ENCODE measurements around the gene JPH3.

JPH3 gene

DNA sequence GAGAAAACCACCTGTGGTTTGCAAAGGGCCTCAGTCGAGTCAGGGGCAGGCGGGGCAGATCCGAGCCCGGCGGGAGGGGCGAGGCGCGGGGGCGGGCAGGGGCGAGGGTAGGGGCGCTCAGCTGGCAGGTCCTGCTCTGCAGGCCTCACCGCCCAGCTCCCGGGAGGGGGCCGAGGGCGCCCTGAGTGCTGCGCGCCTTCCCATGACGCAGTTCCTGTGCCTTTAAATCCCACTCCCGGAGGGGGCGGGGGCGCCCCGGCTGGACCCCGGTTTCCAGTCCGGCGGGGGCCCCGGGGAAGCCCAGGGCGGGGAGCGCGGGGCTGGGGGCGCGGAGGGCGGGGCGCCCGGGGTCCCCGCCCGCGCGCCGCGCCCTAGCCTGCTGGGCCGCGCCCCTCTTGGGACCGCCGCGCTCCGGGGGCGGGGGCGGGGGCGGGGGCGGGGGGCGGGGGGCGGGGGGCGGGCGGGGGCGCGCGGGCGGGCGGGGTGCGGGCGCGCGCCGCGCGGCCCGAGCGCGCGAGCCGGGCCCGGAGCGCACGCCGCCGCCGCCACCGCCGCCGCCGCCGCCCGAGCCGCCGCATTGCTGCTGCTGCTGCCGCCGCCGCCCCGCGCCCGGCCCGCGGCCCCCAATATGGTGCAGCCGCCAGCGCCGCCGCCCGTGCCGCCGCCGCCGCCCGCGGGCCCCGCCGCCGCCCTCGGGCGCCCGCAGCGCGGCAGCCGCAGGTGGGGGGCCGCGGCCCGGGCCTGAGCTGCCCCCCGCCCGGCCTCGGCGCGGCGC lies at the start of gene JPH3:
JPH3 (plus strand) TSS at position 508 of the 775 bp plus-strand sequence. CDS start 639 bp downstream, outside the sequence.
- DNase-seq: no peak

DNA sequence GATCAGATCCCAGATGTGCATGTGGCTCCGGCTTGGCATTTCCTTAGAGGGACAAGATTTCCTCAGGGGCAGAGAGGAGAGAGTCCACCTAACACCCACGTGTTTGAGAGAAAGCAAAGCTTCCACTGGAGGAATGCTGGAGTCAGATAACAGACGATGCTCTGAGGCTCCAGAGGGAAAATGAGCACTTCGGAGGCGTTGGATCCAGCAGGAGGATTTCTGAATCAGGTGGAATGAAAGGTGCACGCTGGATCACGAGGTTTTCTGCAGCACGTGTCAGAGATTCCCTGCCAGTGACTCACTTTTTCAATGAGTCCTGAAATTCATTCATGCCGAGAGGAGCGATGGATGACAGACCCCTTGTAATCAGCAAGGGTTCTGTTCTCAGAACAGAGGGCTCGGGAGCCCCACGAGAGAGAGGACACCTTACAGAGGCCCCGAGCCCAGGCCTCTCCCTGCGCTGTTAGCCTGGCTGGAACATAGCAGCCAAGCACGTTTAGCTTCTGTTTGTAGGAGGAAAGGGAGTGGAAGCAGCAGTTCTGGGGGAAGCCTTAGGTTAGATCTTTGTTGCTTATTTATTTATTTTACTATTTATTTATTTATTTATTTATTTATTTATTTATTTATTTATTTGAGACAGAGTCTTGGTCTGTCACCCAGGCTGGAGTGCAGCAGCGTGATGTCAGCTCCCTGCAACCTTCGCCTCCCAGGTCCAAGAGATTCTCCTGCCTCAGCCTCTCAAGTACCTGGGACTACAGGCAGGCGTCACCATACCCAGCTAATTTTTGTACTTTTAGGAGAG lies 49.3 kb upstream of the JPH3 start:
- no peak for DNase-seq

DNA sequence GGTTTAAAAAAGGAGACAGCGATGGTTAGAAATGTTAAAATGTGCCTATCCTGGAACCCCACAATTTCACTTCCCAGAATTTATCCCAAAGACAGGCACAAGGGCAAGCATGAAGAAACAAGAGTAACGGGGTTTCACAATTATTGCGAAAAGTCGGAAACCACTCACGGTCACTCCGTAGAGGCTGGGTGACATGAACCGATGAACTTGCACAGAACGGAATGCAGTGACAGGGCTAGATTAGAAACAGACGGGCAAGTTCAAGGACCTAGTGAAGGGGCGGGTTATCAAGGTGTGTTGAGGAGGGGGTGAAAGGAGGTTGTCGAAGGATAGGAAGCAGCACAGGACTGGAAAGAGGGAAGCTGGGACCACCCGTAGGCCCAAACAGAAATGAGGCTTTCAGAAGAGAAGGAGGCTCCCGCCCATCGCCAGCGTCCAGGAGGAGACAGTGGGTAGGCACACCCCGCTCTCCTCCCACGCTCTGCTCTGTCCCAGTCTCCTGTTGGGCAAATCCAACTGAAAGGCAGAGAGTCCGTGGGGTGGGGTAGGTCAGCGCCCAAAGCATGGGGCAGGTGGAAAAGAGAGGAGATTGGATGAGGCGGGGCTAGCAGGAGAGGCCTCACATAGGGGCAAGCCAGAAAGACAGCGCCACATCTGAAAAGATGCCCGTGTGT lies 47.4 kb upstream of the JPH3 start:
- DNase-seq: no peak

DNA sequence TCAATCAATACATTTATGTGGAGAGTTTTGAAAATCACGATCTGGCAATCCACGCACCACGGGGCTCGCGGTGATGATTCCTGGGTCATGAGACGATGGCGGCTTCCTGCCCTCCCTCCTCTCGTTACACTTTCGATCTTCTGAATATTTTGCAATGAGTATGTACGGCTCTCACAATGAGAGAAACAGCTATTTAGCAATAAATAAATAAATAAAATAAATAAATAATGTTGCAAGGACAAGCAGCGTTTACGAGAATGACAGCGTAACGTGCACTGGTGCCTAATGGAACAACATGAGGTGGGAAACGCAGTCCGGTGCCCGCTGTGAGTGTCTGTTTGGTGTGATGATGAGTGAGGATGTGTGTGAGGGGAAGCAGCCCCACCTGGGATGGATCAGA lies 46.7 kb upstream of the JPH3 start:
- DNase-seq: no peak

DNA sequence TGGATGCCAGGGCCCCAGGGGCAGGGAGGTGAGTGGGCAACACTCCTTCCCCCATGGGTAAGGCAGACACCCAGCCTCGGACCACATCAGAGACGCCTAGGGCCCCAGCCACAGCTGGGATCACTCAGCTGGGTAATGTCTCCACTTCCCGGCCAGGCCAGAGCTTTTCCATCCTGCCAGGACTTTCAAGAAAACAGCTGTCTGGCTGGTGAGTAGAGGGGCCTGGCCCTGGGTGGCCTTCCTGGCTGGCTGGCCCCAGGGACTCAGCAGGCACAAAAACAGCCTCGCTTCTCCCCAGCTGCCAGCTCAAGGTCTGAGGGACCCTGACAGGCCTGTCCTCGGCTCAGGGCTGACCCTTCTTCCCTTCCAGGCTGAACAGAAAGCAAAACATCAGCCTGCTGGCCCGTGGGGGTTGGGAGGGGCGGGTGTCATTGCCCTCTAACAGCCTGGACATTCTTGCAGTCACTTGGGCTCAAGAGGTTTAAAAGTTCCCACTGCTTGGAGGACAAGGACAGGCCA lies 45.3 kb upstream of the JPH3 start:
- DNase-seq: no peak

DNA sequence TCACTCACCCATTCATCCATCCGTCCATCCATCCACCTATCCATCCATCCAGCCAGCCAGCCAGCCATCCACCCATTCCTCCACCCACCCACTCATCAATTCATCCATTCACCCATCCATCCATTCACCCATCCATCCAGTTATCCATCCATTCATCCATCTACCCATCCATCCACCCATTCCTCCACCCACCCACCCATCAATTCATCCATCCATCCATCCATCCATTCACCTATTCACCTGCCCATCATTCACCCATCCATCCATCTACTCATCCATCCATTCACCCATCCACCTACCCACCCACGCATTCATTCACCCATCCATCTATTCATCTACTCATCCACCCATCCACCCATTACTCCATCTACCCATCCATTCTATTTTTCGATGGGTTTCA lies 43.6 kb upstream of the JPH3 start:
- no peak for DNase-seq

DNA sequence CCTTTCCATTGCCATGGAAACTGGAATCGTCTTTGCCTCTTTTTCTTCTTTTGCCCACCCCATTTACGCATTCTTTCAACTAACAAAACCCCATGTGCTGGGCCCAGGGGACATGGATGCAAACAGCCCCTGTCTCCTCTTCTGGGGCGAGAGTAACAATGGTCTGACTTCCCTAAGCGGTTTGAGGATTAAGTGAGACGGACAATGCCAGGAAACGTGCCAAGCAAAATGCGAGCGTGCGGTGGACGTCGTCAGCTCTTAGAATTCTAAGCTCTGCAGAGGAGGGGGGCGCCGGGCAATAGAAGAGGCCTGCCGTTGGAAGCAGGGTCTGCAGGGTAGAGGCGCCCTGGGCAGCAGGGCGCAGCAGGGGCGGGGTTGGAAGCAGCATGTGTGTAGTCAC lies 42.4 kb upstream of the JPH3 start:
- DNase-seq: no peak

DNA sequence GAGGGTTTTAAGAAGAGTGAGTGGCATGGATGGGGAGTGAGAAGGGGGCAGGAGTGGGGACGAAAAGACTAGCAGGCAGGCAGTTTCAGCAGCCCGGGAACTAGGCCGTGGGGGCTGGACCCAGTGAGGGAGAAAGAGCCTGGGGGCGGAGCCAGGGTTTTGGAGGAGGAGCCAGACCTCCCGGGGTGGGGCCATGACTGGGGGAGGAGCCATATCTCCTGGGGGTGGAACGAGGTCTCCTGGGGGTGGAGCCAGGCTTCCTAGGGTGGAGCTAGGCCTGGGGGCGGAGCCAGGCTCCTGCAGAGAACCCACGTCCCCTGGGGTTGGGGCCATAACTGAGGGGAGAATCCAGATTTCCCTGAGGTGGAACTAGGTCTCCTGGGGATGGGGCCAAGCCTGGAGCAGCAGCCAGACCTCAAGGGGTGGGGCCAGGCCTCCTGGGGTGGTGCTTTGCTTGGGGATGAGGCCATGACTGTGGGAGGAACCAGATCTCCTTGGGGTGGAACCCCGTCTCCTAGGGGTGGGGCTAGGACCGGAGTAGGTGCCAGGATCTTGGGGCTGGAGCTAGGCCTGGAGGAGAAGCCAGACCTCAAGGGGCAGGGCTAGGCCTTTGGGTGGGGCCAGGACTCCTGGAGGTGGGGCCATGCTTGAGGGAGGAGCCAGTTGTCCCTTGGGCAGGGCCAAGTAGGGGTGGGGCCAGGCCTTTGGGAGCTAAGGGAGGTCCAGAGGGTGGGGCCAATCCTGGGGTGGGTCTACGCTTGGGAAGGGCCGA lies 41.7 kb upstream of the JPH3 start:
- DNase-seq: no peak

DNA sequence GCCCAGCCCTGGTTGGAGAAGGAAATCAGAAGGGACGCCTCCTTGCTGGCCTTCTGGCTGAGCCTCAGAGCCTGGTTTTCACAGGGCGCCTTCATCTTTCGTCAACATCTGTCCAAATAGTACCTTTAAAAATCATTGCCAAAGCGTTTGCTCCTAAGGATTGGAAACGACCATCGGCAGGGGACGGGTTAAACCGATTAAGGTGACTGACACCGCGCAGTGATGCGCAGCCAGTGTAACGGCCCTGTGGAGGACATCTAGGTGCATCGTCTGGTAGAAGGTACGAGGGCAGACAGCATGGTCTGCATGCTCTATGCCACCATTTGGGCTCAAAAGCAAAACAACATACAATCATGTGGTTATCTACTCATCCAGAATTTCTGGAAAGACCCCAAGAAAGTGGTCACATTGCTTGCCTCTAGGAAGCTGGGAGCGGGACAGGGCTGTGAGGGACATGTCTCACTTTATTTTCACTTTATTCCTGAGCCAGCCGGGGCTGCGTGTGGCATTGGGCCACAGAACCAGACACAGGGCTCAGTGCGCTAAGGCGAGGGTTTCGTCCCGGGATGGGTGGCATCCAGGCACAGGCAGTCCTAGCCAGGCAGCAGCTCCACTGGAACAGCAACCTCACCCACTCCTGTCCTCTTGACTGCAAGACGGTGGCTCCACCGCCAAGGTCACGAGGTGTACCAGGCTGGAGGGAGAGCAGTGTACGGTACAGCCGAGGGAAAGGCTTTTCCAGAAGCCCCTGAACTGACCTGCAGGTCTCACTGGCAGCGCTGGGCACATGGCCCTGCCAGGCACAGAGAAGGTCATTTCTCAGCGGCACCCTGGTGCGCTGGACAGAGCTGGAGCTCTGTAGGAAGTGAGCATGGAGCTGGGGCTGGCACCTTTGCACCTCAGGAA lies 40.9 kb upstream of the JPH3 start:
- DNase-seq: no peak

DNA sequence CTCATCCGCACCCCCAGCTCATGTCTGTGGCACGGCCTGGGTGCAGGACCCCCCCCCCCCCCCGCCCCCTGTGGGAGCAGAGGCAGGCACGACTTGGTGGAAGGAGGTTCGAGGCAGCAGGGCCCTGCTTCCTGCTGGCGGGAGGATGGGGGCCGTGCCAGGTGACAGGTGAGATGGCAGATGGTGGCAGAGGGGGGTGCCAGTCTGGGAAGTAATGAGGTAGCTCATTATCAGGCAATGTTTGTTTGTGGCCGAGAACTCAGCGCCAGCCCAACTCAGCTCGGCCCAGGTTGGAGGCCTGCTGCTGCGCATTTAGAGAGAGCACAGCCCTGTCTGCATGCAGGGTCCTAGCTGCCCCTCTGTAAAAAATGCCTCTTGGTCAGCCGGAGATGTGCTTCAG lies 40.1 kb upstream of the JPH3 start:
- no peak for DNase-seq

DNA sequence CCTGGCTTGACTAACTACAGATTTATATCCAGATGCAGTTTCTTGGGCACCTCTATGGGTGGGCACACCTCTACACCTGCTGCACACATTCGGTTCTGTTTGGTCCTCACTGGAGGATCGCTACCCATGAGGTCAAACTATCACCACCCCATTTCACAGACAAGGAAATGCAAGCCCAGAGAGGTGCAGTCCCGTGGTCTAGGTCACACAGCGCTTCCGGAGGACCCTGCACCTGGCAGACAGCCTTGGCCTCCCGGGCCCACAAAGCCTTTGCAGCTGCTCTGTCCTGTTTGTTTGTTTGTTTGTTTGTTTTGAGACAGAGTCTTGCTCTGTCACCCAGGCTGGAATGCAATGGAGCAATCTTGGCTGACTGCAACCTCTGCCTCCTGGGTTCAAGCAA lies 39.3 kb upstream of the JPH3 start:
- DNase-seq: no peak

DNA sequence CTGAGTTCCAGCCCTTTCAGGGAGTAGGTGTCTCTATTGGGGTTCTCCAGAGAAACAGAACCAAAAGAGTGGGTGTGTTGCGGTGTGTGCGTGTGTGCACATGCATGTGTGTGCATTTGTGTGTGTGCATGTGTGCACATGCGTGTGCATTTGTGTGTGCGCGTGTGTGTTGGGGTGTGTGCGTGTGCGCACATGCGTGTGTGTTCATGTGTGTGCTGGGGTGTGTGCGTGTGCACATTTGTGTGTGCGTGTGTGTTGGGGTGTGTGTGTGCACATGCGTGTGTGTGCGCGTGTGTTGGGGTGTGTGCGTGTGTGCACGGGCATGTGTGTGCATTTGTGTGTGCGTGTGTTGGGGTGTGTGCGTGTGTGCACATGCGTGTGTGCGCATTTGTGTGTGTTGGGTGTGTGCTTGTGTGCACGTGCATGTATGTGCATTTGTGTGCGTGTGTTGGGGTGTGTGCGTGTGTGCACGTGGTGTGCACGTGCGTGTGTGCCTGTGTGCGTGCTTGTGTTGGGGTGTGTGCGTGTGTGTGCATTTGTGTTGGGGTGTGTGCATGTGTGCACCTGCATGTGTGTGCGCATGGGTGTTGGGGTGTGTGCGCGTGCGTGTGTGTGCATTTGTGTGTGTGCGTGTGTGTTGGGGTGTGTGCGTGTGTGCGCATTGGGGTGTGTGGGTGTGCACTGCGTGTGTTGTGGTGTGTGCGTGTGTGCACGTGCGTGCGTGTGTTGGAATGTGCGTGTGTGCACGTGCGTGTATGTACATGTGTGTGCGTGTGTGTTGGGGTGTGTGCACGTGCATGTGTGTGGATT lies 38.4 kb upstream of the JPH3 start:
- DNase-seq: no peak

DNA sequence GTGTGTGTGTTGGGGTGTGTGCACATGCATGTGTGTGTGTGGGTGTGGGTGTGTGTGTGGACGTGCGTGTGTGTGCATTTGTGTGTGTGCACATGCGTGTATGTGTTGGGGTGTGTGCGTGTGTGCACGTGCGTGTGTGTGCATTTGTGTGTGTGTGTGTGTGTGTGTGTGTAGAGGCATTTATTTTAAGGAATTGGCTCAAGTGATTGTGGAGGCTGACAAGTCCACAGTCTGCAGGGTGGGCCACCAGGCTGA lies 37.9 kb upstream of the JPH3 start:
- DNase-seq: no peak

DNA sequence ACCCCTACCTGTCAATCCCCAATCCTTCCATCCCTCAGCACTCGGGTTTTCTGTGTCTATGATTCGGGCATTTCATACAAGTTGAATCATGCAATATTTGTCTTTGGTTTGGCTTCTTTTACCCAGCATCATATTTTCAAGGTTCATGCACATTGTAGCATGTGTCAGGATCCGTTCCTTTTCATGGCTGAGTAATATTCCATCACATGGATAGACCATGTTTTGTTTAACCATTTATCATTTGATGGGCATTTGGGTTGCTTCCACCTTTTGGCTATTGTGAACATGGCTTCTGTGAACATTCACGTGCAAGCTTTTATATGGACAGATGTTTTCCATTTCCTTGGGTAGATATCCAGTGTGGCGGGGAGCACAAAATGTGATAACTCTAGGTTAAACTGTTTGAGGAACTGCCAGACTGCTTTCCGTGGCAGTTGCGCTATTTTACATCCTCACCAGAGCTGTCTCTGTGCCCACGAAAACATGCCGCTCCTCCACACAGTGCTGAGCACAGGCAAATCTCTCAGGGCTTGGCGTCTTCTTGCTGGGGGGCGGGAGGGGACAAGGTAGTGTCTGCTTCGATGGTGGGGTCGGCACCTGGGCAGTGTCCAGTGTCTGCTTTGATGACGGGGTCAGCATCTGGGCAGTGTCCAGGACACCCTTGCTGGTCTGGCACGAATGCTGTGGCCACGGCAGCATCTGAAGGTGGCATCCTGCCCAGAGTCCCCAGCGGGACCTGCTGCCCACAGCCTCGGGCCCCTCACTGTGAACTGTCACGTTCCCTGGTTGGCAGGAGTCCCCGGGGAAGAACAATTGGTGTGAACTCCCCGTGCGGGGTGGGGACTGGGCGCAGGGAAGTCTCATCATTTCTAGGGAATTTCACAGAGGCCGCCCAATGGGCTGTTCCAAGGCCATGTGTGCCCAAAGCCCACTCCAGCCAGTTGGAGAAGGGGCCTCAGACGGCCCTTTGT lies 32.4 kb upstream of the JPH3 start:
- DNase-seq: no peak

DNA sequence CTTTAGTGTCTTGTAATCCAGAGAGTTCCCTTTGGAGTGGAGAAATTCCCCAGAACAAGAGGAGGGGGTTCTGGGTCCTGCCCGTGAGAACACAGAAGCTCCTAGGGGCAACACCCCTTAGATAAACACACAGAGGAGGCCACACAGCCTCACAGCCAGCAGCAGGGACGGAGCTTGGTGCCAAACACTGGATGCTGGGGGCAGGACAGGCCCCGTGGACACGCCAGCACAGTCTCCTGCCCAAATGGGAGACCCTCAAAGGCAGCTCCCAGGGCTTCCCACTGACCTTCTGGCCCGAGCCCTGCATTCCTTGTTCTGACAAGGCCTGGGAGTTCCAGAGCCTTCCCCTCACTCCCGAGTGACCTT lies 31.8 kb upstream of the JPH3 start:
- no peak for DNase-seq

DNA sequence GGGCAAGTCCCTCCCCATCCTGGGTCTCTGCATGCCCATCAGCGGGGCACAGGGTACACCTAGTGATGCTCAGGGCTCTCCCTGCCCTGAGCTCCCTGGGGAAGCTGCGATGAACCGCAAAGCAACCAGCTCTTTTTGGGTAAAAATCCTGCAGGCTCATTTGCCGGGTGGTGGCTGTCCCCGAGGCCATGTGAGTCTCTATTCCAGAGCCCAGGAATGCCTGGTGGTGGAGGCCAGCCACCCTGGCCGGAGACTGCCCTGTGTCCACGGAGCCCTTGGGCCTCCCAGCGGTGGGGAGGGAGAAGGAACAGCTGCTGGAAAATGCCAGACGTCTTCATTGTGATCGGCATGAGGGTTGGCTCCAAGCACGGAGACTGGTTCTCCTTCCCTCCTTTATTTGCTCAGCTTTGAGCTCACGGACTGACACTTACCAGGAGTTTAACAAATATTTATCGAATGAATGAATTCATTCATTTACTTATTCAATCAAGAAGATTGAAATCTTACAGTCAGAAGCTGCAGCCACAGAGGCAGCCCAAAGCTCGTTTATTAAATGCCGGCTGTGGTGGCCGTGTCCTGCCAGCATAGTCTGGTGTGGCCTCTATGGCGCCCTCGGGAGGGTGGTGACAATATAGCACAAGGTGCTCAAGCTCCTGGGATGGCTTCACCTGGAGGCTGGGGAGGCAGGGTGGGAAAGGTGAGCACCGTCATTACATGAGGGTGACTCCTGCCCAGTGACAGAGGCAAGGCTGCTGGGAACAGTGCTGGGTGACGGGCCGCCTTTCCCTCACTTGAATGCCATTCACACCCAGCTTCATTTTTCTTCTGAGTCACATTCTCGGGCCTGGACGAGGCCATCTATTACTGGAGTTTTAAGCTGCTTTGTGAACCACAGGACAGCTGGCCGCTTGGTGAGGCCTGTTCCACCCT lies 31.1 kb upstream of the JPH3 start:
- DNase-seq: no peak

DNA sequence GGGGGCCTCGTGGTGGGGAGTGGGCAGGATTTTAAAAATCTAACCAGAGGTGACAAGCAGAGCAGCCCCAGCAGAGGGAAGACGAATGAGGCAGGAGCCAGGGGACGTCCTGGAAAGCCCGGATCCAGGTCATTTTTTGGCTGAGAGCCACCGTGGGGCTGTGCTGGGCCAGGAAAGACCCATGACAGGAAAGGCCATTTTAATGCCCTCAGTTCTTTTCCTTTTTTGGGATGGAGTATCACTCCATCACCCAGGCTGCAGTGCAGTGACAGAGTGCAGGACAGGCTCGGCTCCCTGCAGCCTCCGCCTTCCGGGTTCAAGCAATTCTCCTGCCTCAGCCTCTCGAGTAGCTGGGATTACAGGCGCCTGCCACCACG lies 30.5 kb upstream of the JPH3 start:
- no peak for DNase-seq

DNA sequence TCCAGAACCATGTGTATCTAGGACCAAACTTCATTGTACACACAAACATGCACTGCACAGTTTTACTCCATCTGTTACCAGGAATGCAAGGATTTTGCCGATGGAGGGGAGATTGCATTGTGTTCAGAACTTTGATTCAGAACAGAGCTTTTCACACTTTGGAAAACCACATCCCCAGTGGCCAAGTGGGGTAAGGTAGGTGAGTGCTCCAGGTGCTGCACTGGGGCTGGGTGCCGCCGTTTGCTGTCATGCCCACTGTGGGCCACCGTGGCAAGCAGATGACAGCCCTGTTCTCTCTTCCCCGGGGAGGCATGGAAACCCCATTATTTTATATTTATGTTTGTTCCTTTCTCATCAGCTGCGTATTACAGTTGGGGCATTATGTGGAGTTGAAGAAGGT lies 29.3 kb upstream of the JPH3 start:
- DNase-seq: no peak

Data from NCI-H2029 treated with DMSO at 0.1 percent for 48 hours (cell line).